ENCODE data around the gene DDI1.

The DDI1 gene

GRCh38 chr11:104086621-104087020 is 50.2 kb downstream of the DDI1 start:
- no peak for DNase-seq

All from DMS79 (cell line).